Urinary bladder (tissue), 4 donors: ENCODE results near the gene KIFAP3. TPM values are rescaled to one million over a fixed set of nuclear protein-coding genes. Genes with fewer than 3 reads are reported as not detected.
"Not testable (repeated sequence)": the region's sequence is repeated elsewhere in the genome, so short reads cannot be mapped to it uniquely, and the experiment has no call there.

Source experiments
- DNase-seq: peaks from one replicate; pipeline ENCODE4 v3.0.0-alpha.2; 2015; ENCODE audit errors: extremely low spot score
- H3K27ac ChIP-seq: one replicate; pipeline ENCODE4 v1.5.1; 2013; ENCODE audit warnings: low read depth, mild to moderate bottlenecking, moderate library complexity
- H3K36me3 ChIP-seq: one replicate; pipeline ENCODE4 v1.6.1; 2013; ENCODE audit warnings: mild to moderate bottlenecking, moderate library complexity; ENCODE audit not compliant: insufficient read depth
- H3K4me1 ChIP-seq: one replicate; pipeline ENCODE4 v1.6.1; 2013; ENCODE audit warnings: mild to moderate bottlenecking, moderate library complexity; ENCODE audit not compliant: insufficient read depth
- H3K4me3 ChIP-seq: one replicate; pipeline ENCODE4 v1.5.1; 2013; ENCODE audit warnings: low read depth, low read length
- WGBS: extraction: QIAGEN DNeasy Blood & Tissue Kit; methylation state at CpG from one replicate; pipeline ENCODE4 v1.1.7; 2013; 5-methylcytosine and 5-hydroxymethylcytosine counted together
- polyA plus RNA-seq: library from polyadenylated mRNA; stranded (reverse); fragments of 200-250 nt; gene quantifications from one replicate; pipeline ENCODE4 v1.2.3, GENCODE V29; 2013
- small RNA-seq: library from RNA; depleted of rRNA; stranded (forward); fragments of <200 nt; gene quantifications from one replicate; pipeline ENCODE3, GENCODE V24; 2014
- total RNA-seq: library from RNA; depleted of rRNA; stranded (reverse); fragments of >200 nt; gene quantifications from one replicate; pipeline ENCODE4 v1.2.3, GENCODE V29; 2014
- donor health status: healthy with polysubstance abuse.
- donor health status: healthy.

KIFAP3 gene
- total and polyA plus RNA-seq, 2 donors: 14.2 to 60.0 TPM

DNA sequence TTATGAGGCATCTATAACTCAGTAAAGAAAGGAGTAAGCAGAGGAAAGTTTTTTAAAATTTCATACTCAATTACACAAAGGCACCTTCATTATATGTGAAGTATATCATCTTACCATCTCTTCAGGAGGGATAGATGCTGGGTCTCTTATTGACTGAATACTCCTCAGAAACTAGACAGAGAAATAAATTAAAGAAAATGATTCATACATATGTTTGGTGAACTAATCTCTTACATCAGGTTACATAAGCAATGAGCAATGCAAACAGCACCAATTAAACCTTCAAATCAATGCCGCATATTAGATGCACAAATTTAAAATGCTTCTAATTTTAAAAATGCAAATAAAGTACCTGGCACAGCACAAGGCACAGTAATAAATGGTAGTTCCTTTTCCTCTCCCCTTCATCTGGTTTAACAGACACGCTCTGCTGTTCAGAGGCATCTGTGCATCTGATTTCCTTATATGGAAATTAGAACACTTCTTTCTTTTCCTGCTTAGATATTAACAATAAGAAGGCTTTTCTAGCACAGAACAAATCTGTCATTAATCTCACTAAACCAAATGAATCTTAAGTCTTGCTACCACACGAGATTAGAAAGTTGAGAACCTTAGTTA, 200.8 kb downstream of the KIFAP3 start:
- DNase-seq: no peak
- Histone ChIP-seq H3K4me1 (no peaks in the 10 kb centered on the region), H3K36me3 (peaks cover 3% of the 10 kb centered on the region), H3K27ac (no peak overlapping the region), H3K4me3 (no peak overlapping the region)
- WGBS: 70% methylated on average over 3 of the region's 3 CpGs

DNA sequence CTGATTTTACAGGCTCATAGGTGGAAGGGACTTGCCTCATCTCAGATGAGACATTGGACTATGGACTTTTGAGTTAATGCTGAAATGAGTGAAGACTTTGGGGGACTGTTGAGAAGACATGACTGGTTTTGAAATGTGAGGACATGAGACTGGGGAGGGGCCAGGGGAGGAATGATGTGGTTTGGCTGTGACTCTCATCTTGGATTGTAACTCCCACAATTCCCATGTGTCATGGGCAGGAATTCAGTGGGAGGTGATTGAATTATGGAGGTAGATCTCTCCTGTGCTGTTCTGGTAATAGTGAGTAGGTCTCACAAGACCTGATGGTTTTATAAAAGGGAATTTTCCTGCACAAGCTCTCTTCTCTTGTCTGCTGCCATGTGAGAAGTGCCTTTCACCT, 201.6 kb downstream of the KIFAP3 start:
- Histone ChIP-seq H3K27ac (no peak overlapping the region), H3K36me3 (peaks cover 3% of the 10 kb centered on the region), H3K4me3 (no peak overlapping the region), H3K4me1 (no peaks in the 10 kb centered on the region)
- no peak for DNase-seq

DNA sequence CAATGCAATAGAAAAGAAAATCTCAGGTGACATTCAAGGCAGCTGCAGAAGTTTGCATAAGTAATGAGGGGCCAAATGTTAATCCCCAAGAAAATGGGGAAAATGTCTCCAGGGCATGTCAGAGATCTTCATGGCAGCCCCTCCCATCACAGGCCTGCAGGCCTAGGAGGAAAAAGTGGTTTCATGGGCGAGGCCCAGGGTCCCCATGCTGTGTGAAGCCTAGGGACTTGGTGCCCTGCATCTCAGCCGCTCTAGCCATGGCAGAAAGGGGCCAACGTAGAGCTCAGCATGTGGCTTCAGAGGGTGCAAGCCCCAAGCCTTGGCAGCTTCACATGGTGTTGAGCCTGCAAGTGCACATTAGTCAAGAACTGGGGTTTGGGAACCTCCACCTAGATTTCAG, 202.5 kb downstream of the KIFAP3 start:
- not testable (repeated sequence) for H3K4me1 ChIP-seq, H3K4me3 ChIP-seq, DNase-seq, H3K36me3 ChIP-seq, H3K27ac ChIP-seq
- WGBS: 98% methylated on average over 3 of the region's 3 CpGs

Small RNAs within 50 kb of the gene (small RNA-seq; reads per million reads assigned to genes)
- not detected for gene MRPS10P1

Other genes with a start within 250 kb of the KIFAP3 start
- 20.1 TPM for gene SCYL3, start 180.8 kb downstream of the KIFAP3 start, total RNA-seq
- 7.5 TPM for gene SCYL3, start 180.8 kb downstream of the KIFAP3 start, polyA plus RNA-seq
- gene NTMT2, start 71.3 kb upstream of the KIFAP3 start, total RNA-seq: 0.48 TPM
- gene NTMT2, start 71.3 kb upstream of the KIFAP3 start, polyA plus RNA-seq: not detected